ENCODE results near the gene MYH6.

GRCh38 chr14:23450379-23450778 lies 42.3 kb upstream of the MYH6 start:
- TF ChIP-seq, protein P1, sequence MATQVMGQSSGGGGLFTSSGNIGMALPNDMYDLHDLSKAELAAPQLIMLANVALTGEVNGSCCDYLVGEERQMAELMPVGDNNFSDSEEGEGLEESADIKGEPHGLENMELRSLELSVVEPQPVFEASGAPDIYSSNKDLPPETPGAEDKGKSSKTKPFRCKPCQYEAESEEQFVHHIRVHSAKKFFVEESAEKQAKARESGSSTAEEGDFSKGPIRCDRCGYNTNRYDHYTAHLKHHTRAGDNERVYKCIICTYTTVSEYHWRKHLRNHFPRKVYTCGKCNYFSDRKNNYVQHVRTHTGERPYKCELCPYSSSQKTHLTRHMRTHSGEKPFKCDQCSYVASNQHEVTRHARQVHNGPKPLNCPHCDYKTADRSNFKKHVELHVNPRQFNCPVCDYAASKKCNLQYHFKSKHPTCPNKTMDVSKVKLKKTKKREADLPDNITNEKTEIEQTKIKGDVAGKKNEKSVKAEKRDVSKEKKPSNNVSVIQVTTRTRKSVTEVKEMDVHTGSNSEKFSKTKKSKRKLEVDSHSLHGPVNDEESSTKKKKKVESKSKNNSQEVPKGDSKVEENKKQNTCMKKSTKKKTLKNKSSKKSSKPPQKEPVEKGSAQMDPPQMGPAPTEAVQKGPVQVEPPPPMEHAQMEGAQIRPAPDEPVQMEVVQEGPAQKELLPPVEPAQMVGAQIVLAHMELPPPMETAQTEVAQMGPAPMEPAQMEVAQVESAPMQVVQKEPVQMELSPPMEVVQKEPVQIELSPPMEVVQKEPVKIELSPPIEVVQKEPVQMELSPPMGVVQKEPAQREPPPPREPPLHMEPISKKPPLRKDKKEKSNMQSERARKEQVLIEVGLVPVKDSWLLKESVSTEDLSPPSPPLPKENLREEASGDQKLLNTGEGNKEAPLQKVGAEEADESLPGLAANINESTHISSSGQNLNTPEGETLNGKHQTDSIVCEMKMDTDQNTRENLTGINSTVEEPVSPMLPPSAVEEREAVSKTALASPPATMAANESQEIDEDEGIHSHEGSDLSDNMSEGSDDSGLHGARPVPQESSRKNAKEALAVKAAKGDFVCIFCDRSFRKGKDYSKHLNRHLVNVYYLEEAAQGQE (IDR thresholded peaks at IDR 0.05; ENCODE audit: insufficient replicate concordance, low read depth) = no peak
- TF ChIP-seq SPI1 (IDR thresholded peaks at IDR 0.05; ENCODE audit: borderline replicate concordance, low read depth) = no peak
- TF ChIP-seq, protein P2, sequence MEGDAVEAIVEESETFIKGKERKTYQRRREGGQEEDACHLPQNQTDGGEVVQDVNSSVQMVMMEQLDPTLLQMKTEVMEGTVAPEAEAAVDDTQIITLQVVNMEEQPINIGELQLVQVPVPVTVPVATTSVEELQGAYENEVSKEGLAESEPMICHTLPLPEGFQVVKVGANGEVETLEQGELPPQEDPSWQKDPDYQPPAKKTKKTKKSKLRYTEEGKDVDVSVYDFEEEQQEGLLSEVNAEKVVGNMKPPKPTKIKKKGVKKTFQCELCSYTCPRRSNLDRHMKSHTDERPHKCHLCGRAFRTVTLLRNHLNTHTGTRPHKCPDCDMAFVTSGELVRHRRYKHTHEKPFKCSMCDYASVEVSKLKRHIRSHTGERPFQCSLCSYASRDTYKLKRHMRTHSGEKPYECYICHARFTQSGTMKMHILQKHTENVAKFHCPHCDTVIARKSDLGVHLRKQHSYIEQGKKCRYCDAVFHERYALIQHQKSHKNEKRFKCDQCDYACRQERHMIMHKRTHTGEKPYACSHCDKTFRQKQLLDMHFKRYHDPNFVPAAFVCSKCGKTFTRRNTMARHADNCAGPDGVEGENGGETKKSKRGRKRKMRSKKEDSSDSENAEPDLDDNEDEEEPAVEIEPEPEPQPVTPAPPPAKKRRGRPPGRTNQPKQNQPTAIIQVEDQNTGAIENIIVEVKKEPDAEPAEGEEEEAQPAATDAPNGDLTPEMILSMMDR (IDR thresholded peaks at IDR 0.05; ENCODE audit: insufficient read depth, low read length) = no peak

Data from HL-60 (cell line).